Uterus (tissue), 4 donors: Measurements from ENCODE around the gene BRAF. TPM values are rescaled to one million over a fixed set of nuclear protein-coding genes. Genes with fewer than 3 reads are reported as not detected.
"Not testable (repeated sequence)": the region's sequence is repeated elsewhere in the genome, so short reads cannot be mapped to it uniquely, and the experiment has no call there.

Experiments
- DNase-seq, 2 donors: peaks; one replicate each; pipeline ENCODE4 v3.0.0-alpha.2; 2019 to 2020
- H3K27ac ChIP-seq, 2 donors: fragments of 200-600 bp; sonication (generic); 1 replicate in 1 of 2; 2 replicates in 1 of 2; pipeline ENCODE4 v1.5.1; 2016 to 2018
- H3K27me3 ChIP-seq, 2 donors: fragments of 200-600 bp; sonication (generic); one replicate each; pipeline ENCODE4 v1.5.1; 2018 to 2019; ENCODE audit warnings: control low read depth in 1 of 2
- H3K36me3 ChIP-seq, 2 donors: fragments of 200-600 bp; sonication (generic); one replicate each; pipeline ENCODE4 v1.5.1; 2019; ENCODE audit warnings: control low read depth in 1 of 2
- H3K4me1 ChIP-seq, 2 donors: fragments of 200-600 bp; sonication (generic); one replicate each; pipeline ENCODE4 v1.5.1; 2018 to 2019; ENCODE audit warnings: control low read depth in 1 of 2
- H3K4me3 ChIP-seq, 2 donors: fragments of 200-600 bp; sonication (generic); 1 replicate in 1 of 2; 2 replicates in 1 of 2; pipeline ENCODE4 v1.5.1; 2018 to 2019; ENCODE audit warnings: mild to moderate bottlenecking in 1 of 2
- H3K9me3 ChIP-seq, 2 donors: fragments of 200-600 bp; sonication (generic); one replicate each; pipeline ENCODE4 v1.5.1; 2019; ENCODE audit warnings: control low read depth in 1 of 2
- CTCF ChIP-seq, 4 experiments: fragments of 200-600 bp in 2 of 4; fragments of 450-650 bp in 2 of 4; sonication (generic) in 2 of 4; IDR thresholded peaks; one replicate each; pipeline ENCODE4 v1.5.1; 2016 to 2019; ENCODE audit warnings: antibody characterized with exemption in 4 of 4, mild to moderate bottlenecking in 2 of 4, moderate library complexity in 1 of 4
- POLR2A ChIP-seq, 2 donors: fragments of 450-650 bp; IDR thresholded peaks; one replicate each; pipeline ENCODE4 v1.6.1; 2016; ENCODE audit warnings: antibody characterized with exemption in 2 of 2, mild to moderate bottlenecking in 1 of 2, moderate library complexity in 1 of 2
- intact Hi-C: fragments of 100-400 bp; cut with DNase I; formaldehyde crosslinking; loops from one replicate; pipeline ENCODE4 v1.15.1; 2023; ENCODE audit warnings: low total_unique reads
- total RNA-seq, 4 donors: library from RNA; depleted of rRNA in 3 of 4; stranded (reverse); fragments of >200 nt in 3 of 4; gene quantifications; one replicate each; pipeline versions ENCODE4 v1.1.0 to v1.2.4, GENCODE V29; 2014 to 2023
- donor health status: DM: yes; HTN: yes; CAD: no.

The BRAF gene
- total RNA-seq, 4 donors from 2014 or later: 42.6 to 76.8 (median 66.5) TPM

- DNase-seq: no peak
- no peaks in the 10 kb centered on the region for H3K36me3 ChIP-seq
- intact Hi-C loops: no loop called here
- H3K27ac ChIP-seq: no peak overlapping the region
- H3K27me3 ChIP-seq: no peaks in the 10 kb centered on the region
- no peak for TF ChIP-seq POLR2A (IDR thresholded peaks at IDR 0.05)
- TF ChIP-seq CTCF (IDR thresholded peaks at IDR 0.05): no peak
- no peaks in the 10 kb centered on the region for H3K9me3 ChIP-seq
- no peak overlapping the region for H3K4me3 ChIP-seq
- no peaks in the 10 kb centered on the region for H3K4me1 ChIP-seq
Measured at GRCh38 chr7:140841166-140841715, 83.5 kb downstream of the BRAF start.

GRCh38 chr7:140831724-140832123 is 93.0 kb downstream of the BRAF start:
- H3K27ac ChIP-seq: no peak overlapping the region
- intact Hi-C loops: no loop called here
- no peaks in the 10 kb centered on the region for H3K4me1 ChIP-seq
- no peaks in the 10 kb centered on the region for H3K27me3 ChIP-seq
- no peak overlapping the region for H3K4me3 ChIP-seq
- DNase-seq: no peak
- no peaks in the 10 kb centered on the region for H3K9me3 ChIP-seq
- H3K36me3 ChIP-seq: no peaks in the 10 kb centered on the region
- TF ChIP-seq POLR2A (IDR thresholded peaks at IDR 0.05) (no peak), CTCF (IDR thresholded peaks at IDR 0.05) (no peak)

GRCh38 chr7:140829720-140830119 is 95.0 kb downstream of the BRAF start:
- H3K4me1 ChIP-seq: no peaks in the 10 kb centered on the region
- H3K4me3 ChIP-seq: no peak overlapping the region
- H3K27me3 ChIP-seq: no peaks in the 10 kb centered on the region
- H3K9me3 ChIP-seq: no peaks in the 10 kb centered on the region
- H3K27ac ChIP-seq: no peak overlapping the region
- no peaks in the 10 kb centered on the region for H3K36me3 ChIP-seq
- TF ChIP-seq POLR2A (IDR thresholded peaks at IDR 0.05): no peak
- no peak for TF ChIP-seq CTCF (IDR thresholded peaks at IDR 0.05)
- DNase-seq: no peak
- intact Hi-C loops: no loop called here

GRCh38 chr7:140828741-140829140 is 96.0 kb downstream of the BRAF start:
- no peaks in the 10 kb centered on the region for H3K9me3 ChIP-seq
- no peak for DNase-seq
- no peaks in the 10 kb centered on the region for H3K36me3 ChIP-seq
- H3K4me1 ChIP-seq: no peaks in the 10 kb centered on the region
- no peaks in the 10 kb centered on the region for H3K27me3 ChIP-seq
- H3K27ac ChIP-seq: no peak overlapping the region
- intact Hi-C loops: no loop called here
- H3K4me3 ChIP-seq: no peak overlapping the region
- no peak for TF ChIP-seq CTCF (IDR thresholded peaks at IDR 0.05)
- no peak for TF ChIP-seq POLR2A (IDR thresholded peaks at IDR 0.05)

GRCh38 chr7:140817383-140817782 is 107.3 kb downstream of the BRAF start:
- H3K27ac ChIP-seq, H3K4me3 ChIP-seq, H3K4me1 ChIP-seq, H3K36me3 ChIP-seq, DNase-seq, intact Hi-C loops, H3K27me3 ChIP-seq: not testable (repeated sequence)
- H3K9me3 ChIP-seq: peaks cover 0 to 15% of the 10 kb centered on the region in 2 donors
